Left lung (tissue), 10 donors: ENCODE results near the gene SIK1. TPM values are rescaled to one million over a fixed set of nuclear protein-coding genes. Genes with fewer than 3 reads are reported as not detected.

ENCODE experiments used
- ATAC-seq: fragments of 200-7000 bp; cut with Tn5 transposase; one replicate; pipeline ENCODE4 v1.9.1; 2020; ENCODE audit warnings: moderate library complexity
- DNase-seq, 4 donors: peaks; one replicate each; pipeline ENCODE4 v3.0.0-alpha.2; 2013 to 2020
- H3K27ac ChIP-seq, 2 donors: fragments of 200-600 bp; sonication (generic) in 1 of 2; one replicate each; pipeline versions ENCODE4 v1.5.0 to v1.8.0; 2020 to 2021
- H3K27me3 ChIP-seq, 2 donors: fragments of 200-600 bp; sonication (generic) in 1 of 2; one replicate each; pipeline versions ENCODE4 v1.5.0 to v1.8.0; 2020 to 2021
- H3K36me3 ChIP-seq, 2 donors: fragments of 200-600 bp; sonication (generic) in 1 of 2; one replicate each; pipeline versions ENCODE4 v1.5.0 to v1.8.0; 2020 to 2021
- H3K4me1 ChIP-seq, 2 donors: fragments of 200-600 bp; one replicate each; pipeline ENCODE4 v1.8.0; 2021
- H3K4me3 ChIP-seq, 2 donors: fragments of 200-600 bp; sonication (generic) in 1 of 2; one replicate each; pipeline versions ENCODE4 v1.5.0 to v1.8.0; 2020 to 2021; ENCODE audit warnings: mild to moderate bottlenecking in 1 of 2
- H3K9me3 ChIP-seq, 2 donors: fragments of 200-600 bp; sonication (generic) in 1 of 2; one replicate each; pipeline versions ENCODE4 v1.5.0 to v1.8.0; 2020 to 2021
- intact Hi-C, 2 donors: fragments of 100-400 bp; cut with DNase I; formaldehyde crosslinking; loops; one replicate each; pipeline versions ENCODE4 v1.11.2 to v1.14.2; 2022
- polyA plus RNA-seq, 6 donors: library from polyadenylated mRNA; unstranded; fragments of 120-200 nt; gene quantifications; one replicate each; pipeline ENCODE4 v1.2.1, GENCODE V29; 2013; ENCODE audit not compliant: insufficient read length in 6 of 6
- total RNA-seq, 2 donors: library from RNA; stranded (reverse); fragmentation: NEBNext Ultra II Directional; extraction: Animal tissue kit (Norgen Biotek cat#: 25700); gene quantifications; one replicate each; pipeline ENCODE4 v1.2.1, GENCODE V29; 2021
- TF ChIP-seq, protein P1 (sequence below), 2 donors: fragments of 200-600 bp; sonication (generic) in 1 of 2; IDR thresholded peaks; one replicate each; pipeline versions ENCODE4 v1.5.0 to v1.8.0; 2021; ENCODE audit warnings: antibody characterized with exemption in 2 of 2
- donor health status: DM: no; HTN: yes; CAD: no.
- donor health status: DM: no; HTN: no; CAD: no.

Gene SIK1
- total and polyA plus RNA-seq, 8 donors, result 5.7 to 61.0 (median 24.5) TPM

DNA sequence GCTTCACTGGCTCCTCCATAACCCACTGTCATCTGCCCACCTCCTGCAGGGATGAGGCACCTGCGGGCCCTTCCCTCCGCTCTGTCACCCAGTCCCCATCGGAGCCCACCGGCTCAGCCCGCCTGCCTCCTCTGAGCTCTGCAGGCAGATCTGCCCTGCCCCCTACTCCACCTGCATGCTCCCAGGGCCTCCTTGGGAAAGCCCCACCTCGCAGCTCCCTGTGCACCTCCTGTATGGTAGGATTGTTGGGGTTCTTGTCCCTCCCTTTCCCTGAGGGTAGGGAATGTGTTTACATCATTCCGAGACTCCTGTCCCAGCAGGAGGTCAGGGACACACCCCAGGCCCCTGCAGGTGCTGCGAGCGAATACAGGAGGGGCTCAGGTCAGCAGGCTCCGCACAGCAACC, 50.5 kb downstream of the SIK1 start:
- DNase-seq, result no peak
- TF ChIP-seq, protein P1, sequence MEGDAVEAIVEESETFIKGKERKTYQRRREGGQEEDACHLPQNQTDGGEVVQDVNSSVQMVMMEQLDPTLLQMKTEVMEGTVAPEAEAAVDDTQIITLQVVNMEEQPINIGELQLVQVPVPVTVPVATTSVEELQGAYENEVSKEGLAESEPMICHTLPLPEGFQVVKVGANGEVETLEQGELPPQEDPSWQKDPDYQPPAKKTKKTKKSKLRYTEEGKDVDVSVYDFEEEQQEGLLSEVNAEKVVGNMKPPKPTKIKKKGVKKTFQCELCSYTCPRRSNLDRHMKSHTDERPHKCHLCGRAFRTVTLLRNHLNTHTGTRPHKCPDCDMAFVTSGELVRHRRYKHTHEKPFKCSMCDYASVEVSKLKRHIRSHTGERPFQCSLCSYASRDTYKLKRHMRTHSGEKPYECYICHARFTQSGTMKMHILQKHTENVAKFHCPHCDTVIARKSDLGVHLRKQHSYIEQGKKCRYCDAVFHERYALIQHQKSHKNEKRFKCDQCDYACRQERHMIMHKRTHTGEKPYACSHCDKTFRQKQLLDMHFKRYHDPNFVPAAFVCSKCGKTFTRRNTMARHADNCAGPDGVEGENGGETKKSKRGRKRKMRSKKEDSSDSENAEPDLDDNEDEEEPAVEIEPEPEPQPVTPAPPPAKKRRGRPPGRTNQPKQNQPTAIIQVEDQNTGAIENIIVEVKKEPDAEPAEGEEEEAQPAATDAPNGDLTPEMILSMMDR (IDR thresholded peaks at IDR 0.05), result no peak

DNA sequence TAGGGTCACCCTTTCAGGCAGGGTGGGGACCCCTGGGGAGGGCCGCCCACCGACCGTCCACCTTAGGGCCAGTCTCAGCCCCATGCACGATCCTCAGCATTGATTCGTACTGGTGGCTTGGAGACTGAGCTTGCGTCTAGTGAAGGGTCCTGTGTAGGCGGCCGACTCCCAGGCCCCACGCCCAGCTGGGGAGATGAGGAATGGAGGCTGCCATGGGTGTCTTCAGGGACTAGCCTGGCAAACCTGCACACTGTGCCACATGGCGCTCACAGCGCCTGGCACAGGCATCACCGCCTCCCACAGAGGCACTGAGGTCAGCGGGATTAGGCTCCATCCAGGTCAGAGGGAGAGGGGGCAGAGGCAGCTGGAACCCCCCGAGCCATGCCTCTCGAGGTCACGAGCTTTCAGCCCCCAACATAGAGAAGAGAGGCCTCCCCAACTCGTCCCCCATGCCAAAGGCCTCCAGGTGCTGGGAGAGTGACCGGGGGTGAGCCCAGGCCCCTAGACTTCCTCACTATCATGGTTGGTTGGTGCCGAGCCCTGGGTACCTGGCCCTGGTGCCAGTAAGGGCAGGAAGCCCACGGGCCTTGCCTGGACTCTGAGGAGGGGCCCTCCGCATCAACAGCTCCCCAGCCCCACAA, 51.0 kb downstream of the SIK1 start:
- no peaks in the 10 kb centered on the region for H3K27me3 ChIP-seq

More for the DNA sequence above, 50.5 kb downstream of the SIK1 start:
- ATAC-seq, result no peak
- no peaks in the 10 kb centered on the region for H3K27me3 ChIP-seq
- no peak overlapping the region for H3K27ac ChIP-seq
- H3K4me1 ChIP-seq, result peaks cover 0 to 3% of the 10 kb centered on the region in 2 donors
- no peaks in the 10 kb centered on the region for H3K9me3 ChIP-seq
- intact Hi-C loops, result no loop called here
- H3K36me3 ChIP-seq, result no peaks in the 10 kb centered on the region
- H3K4me3 ChIP-seq, result no peak overlapping the region

DNA sequence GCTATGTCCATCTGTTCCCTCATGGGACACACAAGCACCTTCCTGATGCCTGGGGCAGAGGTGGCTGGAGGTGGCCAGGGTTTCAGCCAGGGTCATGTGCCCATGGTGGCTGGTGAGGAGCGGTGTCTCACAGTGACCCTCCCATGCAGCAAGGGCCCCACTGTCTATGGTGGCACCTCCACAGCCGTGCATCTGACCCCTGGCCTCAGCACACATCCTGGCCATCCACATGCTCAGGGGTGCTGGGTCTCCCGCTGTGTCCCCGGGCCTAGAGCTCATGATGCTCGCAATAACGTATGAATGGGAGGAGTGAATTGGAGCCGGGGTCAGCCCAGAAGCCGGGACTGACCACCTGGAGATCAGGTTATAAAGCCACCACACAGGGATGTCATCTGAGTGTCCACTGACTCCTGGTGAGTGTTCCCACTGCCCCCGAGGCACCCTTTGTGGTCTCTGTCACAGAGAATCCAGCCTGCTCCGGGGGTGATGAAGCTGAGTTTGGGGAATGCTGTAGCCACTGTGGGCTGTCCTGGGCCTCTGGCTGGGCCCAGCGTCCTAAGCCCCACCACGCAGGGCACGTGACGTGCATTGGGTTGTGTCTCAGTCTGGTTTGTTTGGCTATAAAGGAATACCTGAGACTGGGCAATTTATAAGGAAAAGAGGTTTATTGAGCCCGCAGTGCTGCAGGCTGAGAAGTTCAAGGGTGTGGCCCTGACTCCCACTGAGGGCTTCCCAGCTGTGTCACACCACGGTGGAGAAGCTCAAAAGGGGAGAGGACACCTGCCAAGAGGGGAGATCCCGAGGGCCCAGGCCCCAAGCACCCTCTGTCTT, 51.7 kb downstream of the SIK1 start:
- no peaks in the 10 kb centered on the region for H3K9me3 ChIP-seq
- no peak overlapping the region for H3K27ac ChIP-seq
- intact Hi-C loops, result no loop called here
- no peak for ATAC-seq
- DNase-seq, result peak in 1 of 4 donors; percentile 52
- H3K4me1 ChIP-seq, result peaks cover 0 to 3% of the 10 kb centered on the region in 2 donors
- H3K27me3 ChIP-seq, result no peaks in the 10 kb centered on the region
- no peak overlapping the region for H3K4me3 ChIP-seq
- TF ChIP-seq, protein P1 (IDR thresholded peaks at IDR 0.05), result no peak
- H3K36me3 ChIP-seq, result no peaks in the 10 kb centered on the region

More for the DNA sequence above, 51.0 kb downstream of the SIK1 start:
- peaks cover 0 to 3% of the 10 kb centered on the region in 2 donors for H3K4me1 ChIP-seq
- no peak overlapping the region for H3K4me3 ChIP-seq
- H3K27ac ChIP-seq, result no peak overlapping the region
- DNase-seq (peak in 1 of 4 donors; percentile 59), ATAC-seq (no peak)
- H3K36me3 ChIP-seq, result no peaks in the 10 kb centered on the region
- TF ChIP-seq, protein P1 (IDR thresholded peaks at IDR 0.05), result no peak
- intact Hi-C loops, result no loop called here
- no peaks in the 10 kb centered on the region for H3K9me3 ChIP-seq

DNA sequence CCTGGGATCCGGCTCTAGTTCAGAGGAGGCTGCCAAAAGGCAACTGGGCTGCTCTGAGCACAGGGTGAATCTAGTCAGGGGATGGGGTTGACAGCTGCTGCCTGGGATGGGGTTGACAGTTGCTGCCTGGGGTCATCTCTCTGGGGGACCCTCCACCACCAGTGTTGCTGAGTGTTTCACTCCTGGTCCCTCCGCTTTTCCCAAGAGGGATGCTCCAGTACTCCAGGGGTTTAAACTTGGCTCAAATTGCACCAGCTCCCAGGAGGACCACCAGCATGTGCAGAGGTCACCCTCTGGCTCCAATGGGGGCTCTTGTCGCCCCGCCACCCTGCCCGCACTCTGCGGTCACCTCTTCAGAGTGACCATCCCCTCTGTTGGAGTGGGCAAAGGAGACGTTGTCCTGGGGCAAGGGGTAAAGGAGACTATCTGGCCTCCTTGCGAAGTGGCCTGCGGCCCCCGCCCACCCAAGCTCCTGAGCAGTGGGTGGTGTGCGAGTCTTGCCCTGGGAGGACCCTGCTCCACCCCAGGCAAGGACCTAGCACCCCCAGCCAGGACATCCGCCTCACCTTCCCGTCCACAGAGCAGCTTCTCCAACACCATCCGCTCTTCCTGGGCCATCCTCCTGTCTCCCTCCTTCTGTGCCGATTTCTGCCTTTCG, 52.6 kb downstream of the SIK1 start:
- Histone ChIP-seq H3K36me3 (no peaks in the 10 kb centered on the region), H3K4me3 (no peak overlapping the region), H3K27ac (no peak overlapping the region), H3K27me3 (no peaks in the 10 kb centered on the region), H3K9me3 (no peaks in the 10 kb centered on the region), H3K4me1 (peaks cover 0 to 3% of the 10 kb centered on the region in 2 donors)
- DNase-seq (peak in 1 of 4 donors; percentile 39), ATAC-seq (no peak)
- intact Hi-C loops, result no loop called here
- TF ChIP-seq, protein P1 (IDR thresholded peaks at IDR 0.05), result no peak
